ENCODE data around the gene EVX2.

Gene EVX2

GRCh38 chr2:176085861-176086771 lies 2.4 kb upstream of the EVX2 start:
- H3K27ac ChIP-seq (ENCODE audit: low read depth, low read length): no peak overlapping the region

GRCh38 chr2:176085120-176085788 lies 1.5 kb upstream of the EVX2 start:
- H3K27me3 ChIP-seq (ENCODE audit: control insufficient read depth, insufficient read depth, low read length): peaks cover 80% of the 10 kb centered on the region
- H3K9ac ChIP-seq (ENCODE audit: low read length): no peak overlapping the region
- no peaks in the 10 kb centered on the region for H3K4me1 ChIP-seq (ENCODE audit: control insufficient read depth, insufficient read depth, low read length)
- H3K27ac ChIP-seq (ENCODE audit: low read depth, low read length): no peak overlapping the region
- H3K4me3 ChIP-seq (ENCODE audit: low read length): no peak overlapping the region
- H3K36me3 ChIP-seq (ENCODE audit: control insufficient read depth, insufficient read depth, low read length): no peaks in the 10 kb centered on the region

More at GRCh38 chr2:176085861-176086771, 2.4 kb upstream of the EVX2 start:
- no peaks in the 10 kb centered on the region for H3K36me3 ChIP-seq (ENCODE audit: control insufficient read depth, insufficient read depth, low read length)
- peaks cover 75% of the 10 kb centered on the region for H3K27me3 ChIP-seq (ENCODE audit: control insufficient read depth, insufficient read depth, low read length)
- H3K9ac ChIP-seq (ENCODE audit: low read length): no peak overlapping the region
- no peak overlapping the region for H3K4me3 ChIP-seq (ENCODE audit: low read length)
- H3K4me1 ChIP-seq (ENCODE audit: control insufficient read depth, insufficient read depth, low read length): no peaks in the 10 kb centered on the region

- Histone ChIP-seq H3K9ac (ENCODE audit: low read length) (no peak overlapping the region), H3K4me1 (ENCODE audit: control insufficient read depth, insufficient read depth, low read length) (no peaks in the 10 kb centered on the region), H3K27me3 (ENCODE audit: control insufficient read depth, insufficient read depth, low read length) (peaks cover 79% of the 10 kb centered on the region), H3K36me3 (ENCODE audit: control insufficient read depth, insufficient read depth, low read length) (no peaks in the 10 kb centered on the region), H3K4me3 (ENCODE audit: low read length) (no peak overlapping the region), H3K27ac (ENCODE audit: low read depth, low read length) (no peak overlapping the region)
These were observed 903 bp upstream of the EVX2 start for GRCh38 chr2:176084611-176085119.

- Histone ChIP-seq H3K27me3 (ENCODE audit: control insufficient read depth, insufficient read depth, low read length) (peaks cover 89% of the 10 kb centered on the region), H3K4me1 (ENCODE audit: control insufficient read depth, insufficient read depth, low read length) (no peaks in the 10 kb centered on the region), H3K27ac (ENCODE audit: low read depth, low read length) (no peak overlapping the region), H3K9ac (ENCODE audit: low read length) (no peak overlapping the region), H3K4me3 (ENCODE audit: low read length) (no peak overlapping the region), H3K36me3 (ENCODE audit: control insufficient read depth, insufficient read depth, low read length) (no peaks in the 10 kb centered on the region)
These were observed 674 bp downstream of the EVX2 start for GRCh38 chr2:176082824-176083751.

GRCh38 chr2:176082525-176082823 lies 1.3 kb downstream of the EVX2 start:
- no peak overlapping the region for H3K27ac ChIP-seq (ENCODE audit: low read depth, low read length)
- H3K4me1 ChIP-seq (ENCODE audit: control insufficient read depth, insufficient read depth, low read length): no peaks in the 10 kb centered on the region

GRCh38 chr2:176081837-176082524 lies 1.8 kb downstream of the EVX2 start:
- no peaks in the 10 kb centered on the region for H3K36me3 ChIP-seq (ENCODE audit: control insufficient read depth, insufficient read depth, low read length)
- no peak overlapping the region for H3K27ac ChIP-seq (ENCODE audit: low read depth, low read length)
- H3K4me1 ChIP-seq (ENCODE audit: control insufficient read depth, insufficient read depth, low read length): no peaks in the 10 kb centered on the region
- peaks cover 84% of the 10 kb centered on the region for H3K27me3 ChIP-seq (ENCODE audit: control insufficient read depth, insufficient read depth, low read length)
- no peak overlapping the region for H3K4me3 ChIP-seq (ENCODE audit: low read length)
- H3K9ac ChIP-seq (ENCODE audit: low read length): no peak overlapping the region

More at GRCh38 chr2:176082525-176082823, 1.3 kb downstream of the EVX2 start:
- Histone ChIP-seq H3K9ac (ENCODE audit: low read length) (no peak overlapping the region), H3K27me3 (ENCODE audit: control insufficient read depth, insufficient read depth, low read length) (peaks cover 87% of the 10 kb centered on the region), H3K36me3 (ENCODE audit: control insufficient read depth, insufficient read depth, low read length) (no peaks in the 10 kb centered on the region), H3K4me3 (ENCODE audit: low read length) (no peak overlapping the region)

- H3K36me3 ChIP-seq (ENCODE audit: control insufficient read depth, insufficient read depth, low read length): no peaks in the 10 kb centered on the region
- H3K4me1 ChIP-seq (ENCODE audit: control insufficient read depth, insufficient read depth, low read length): no peaks in the 10 kb centered on the region
- peaks cover 80% of the 10 kb centered on the region for H3K27me3 ChIP-seq (ENCODE audit: control insufficient read depth, insufficient read depth, low read length)
- no peak overlapping the region for H3K9ac ChIP-seq (ENCODE audit: low read length)
- H3K4me3 ChIP-seq (ENCODE audit: low read length): no peak overlapping the region
- H3K27ac ChIP-seq (ENCODE audit: low read depth, low read length): no peak overlapping the region
These were observed 2.4 kb downstream of the EVX2 start for GRCh38 chr2:176081376-176081836.

- H3K36me3 ChIP-seq (ENCODE audit: control insufficient read depth, insufficient read depth, low read length): no peaks in the 10 kb centered on the region
- H3K4me1 ChIP-seq (ENCODE audit: control insufficient read depth, insufficient read depth, low read length): no peaks in the 10 kb centered on the region
- H3K4me3 ChIP-seq (ENCODE audit: low read length): peak overlapping the region; percentile 51
- H3K27ac ChIP-seq (ENCODE audit: low read depth, low read length): no peak overlapping the region
- peaks cover 77% of the 10 kb centered on the region for H3K27me3 ChIP-seq (ENCODE audit: control insufficient read depth, insufficient read depth, low read length)
- H3K9ac ChIP-seq (ENCODE audit: low read length): no peak overlapping the region
These were observed 3.0 kb downstream of the EVX2 start for GRCh38 chr2:176080540-176081375.

GRCh38 chr2:176079831-176080539 lies 3.8 kb downstream of the EVX2 start:
- H3K4me1 ChIP-seq (ENCODE audit: control insufficient read depth, insufficient read depth, low read length): no peaks in the 10 kb centered on the region
- H3K27ac ChIP-seq (ENCODE audit: low read depth, low read length): no peak overlapping the region
- H3K4me3 ChIP-seq (ENCODE audit: low read length): peak overlapping the region; percentile 51
- peaks cover 75% of the 10 kb centered on the region for H3K27me3 ChIP-seq (ENCODE audit: control insufficient read depth, insufficient read depth, low read length)
- H3K36me3 ChIP-seq (ENCODE audit: control insufficient read depth, insufficient read depth, low read length): no peaks in the 10 kb centered on the region
- H3K9ac ChIP-seq (ENCODE audit: low read length): no peak overlapping the region

GRCh38 chr2:176079285-176079830 lies 4.4 kb downstream of the EVX2 start:
- Histone ChIP-seq H3K4me1 (ENCODE audit: control insufficient read depth, insufficient read depth, low read length) (no peaks in the 10 kb centered on the region), H3K27me3 (ENCODE audit: control insufficient read depth, insufficient read depth, low read length) (peaks cover 71% of the 10 kb centered on the region), H3K36me3 (ENCODE audit: control insufficient read depth, insufficient read depth, low read length) (no peaks in the 10 kb centered on the region), H3K27ac (ENCODE audit: low read depth, low read length) (no peak overlapping the region), H3K9ac (ENCODE audit: low read length) (no peak overlapping the region), H3K4me3 (ENCODE audit: low read length) (no peak overlapping the region)
